T-helper 17 cell (primary cell): ENCODE data around the gene ANKLE1. TPM values are rescaled to one million over a fixed set of nuclear protein-coding genes. Genes with fewer than 3 reads are reported as not detected.
A peak's percentile ranks its signal among the peaks of the same experiment; 100 is the strongest.
"Not testable (repeated sequence)": the region's sequence is repeated elsewhere in the genome, so short reads cannot be mapped to it uniquely, and the experiment has no call there.

Experiments used
- ATAC-seq: fragments of 150-1000 bp; cut with Tn5 transposase; 2 replicates; pipeline ENCODE4 v1.10.0; 2021; ENCODE audit warnings: mild to moderate bottlenecking, moderate library complexity
- DNase-seq, 3 donors: peaks; one replicate each; pipeline versions ENCODE4 v3.0.0 to v3.0.0-alpha.2; 2020 to 2021
- H3K9me3 ChIP-seq: one replicate; pipeline ENCODE4 v1.7.0; 2013; ENCODE audit warnings: low read length, mild to moderate bottlenecking; ENCODE audit not compliant: control insufficient read depth, poor library complexity, severe bottlenecking
- H3K27ac Mint-ChIP-seq: one replicate; pipeline ENCODE4 v1.8.0; 2022; ENCODE audit warnings: mild to moderate bottlenecking, moderate library complexity, mixed read lengths
- H3K27me3 Mint-ChIP-seq: one replicate; pipeline ENCODE4 v1.8.0; 2022; ENCODE audit warnings: mixed read lengths
- H3K36me3 Mint-ChIP-seq: one replicate; pipeline ENCODE4 v1.8.0; 2022; ENCODE audit warnings: low read depth, mixed read lengths
- H3K4me1 Mint-ChIP-seq: one replicate; pipeline ENCODE4 v1.8.0; 2022; ENCODE audit warnings: mild to moderate bottlenecking, mixed read lengths
- H3K4me3 Mint-ChIP-seq: one replicate; pipeline ENCODE4 v1.8.0; 2022; ENCODE audit warnings: mild to moderate bottlenecking, moderate library complexity, mixed read lengths
- total RNA-seq, 4 donors: library from RNA in 2 of 4; stranded (reverse) in 2 of 4; gene quantifications; one replicate each; pipeline ENCODE4 v1.2.3 and lab custom pipeline; 2022 to 2026

The ANKLE1 gene
- total RNA-seq, 2 donors from 2014 or later, result 1.4 to 2.0 TPM

GRCh38 chr19:17282488-17283125 is 906 bp downstream of the ANKLE1 start:
- peak; percentile 63 to 69 (median 65) for DNase-seq
- Mint-ChIP-seq H3K27me3 (no peaks in the 10 kb centered on the region), H3K27ac (no peak overlapping the region), H3K4me3 (peak overlapping the region; percentile 89), H3K36me3 (no peaks in the 10 kb centered on the region), H3K4me1 (peaks cover 5% of the 10 kb centered on the region)
- no peaks in the 10 kb centered on the region for H3K9me3 ChIP-seq
- ATAC-seq, result peak; percentile 97

GRCh38 chr19:17283504-17283996 is 1.8 kb downstream of the ANKLE1 start:
- no peak overlapping the region for H3K27ac Mint-ChIP-seq
- H3K9me3 ChIP-seq, result no peaks in the 10 kb centered on the region
- H3K4me3 Mint-ChIP-seq, result no peak overlapping the region
- H3K4me1 Mint-ChIP-seq, result peaks cover 5% of the 10 kb centered on the region
- H3K36me3 Mint-ChIP-seq, result no peaks in the 10 kb centered on the region
- DNase-seq, result no peak
- ATAC-seq, result no peak
- H3K27me3 Mint-ChIP-seq, result no peaks in the 10 kb centered on the region

GRCh38 chr19:17285415-17286135 is 3.9 kb downstream of the ANKLE1 start:
- Mint-ChIP-seq H3K4me1 (peaks cover 5% of the 10 kb centered on the region), H3K4me3 (no peak overlapping the region), H3K36me3 (no peaks in the 10 kb centered on the region), H3K27me3 (no peaks in the 10 kb centered on the region), H3K27ac (no peak overlapping the region)
- no peaks in the 10 kb centered on the region for H3K9me3 ChIP-seq
- DNase-seq, result no peak
- no peak for ATAC-seq

GRCh38 chr19:17286263-17286662 is 4.6 kb downstream of the ANKLE1 start:
- Mint-ChIP-seq H3K36me3 (no peaks in the 10 kb centered on the region), H3K27me3 (no peaks in the 10 kb centered on the region), H3K4me3 (no peak overlapping the region), H3K4me1 (peaks cover 5% of the 10 kb centered on the region), H3K27ac (no peak overlapping the region)
- ATAC-seq (no peak), DNase-seq (no peak)
- H3K9me3 ChIP-seq, result no peaks in the 10 kb centered on the region

GRCh38 chr19:17286752-17287151 is 5.1 kb downstream of the ANKLE1 start:
- DNase-seq (no peak), ATAC-seq (no peak)
- no peaks in the 10 kb centered on the region for H3K36me3 Mint-ChIP-seq
- no peaks in the 10 kb centered on the region for H3K9me3 ChIP-seq
- H3K27me3 Mint-ChIP-seq, result no peaks in the 10 kb centered on the region
- H3K4me3 Mint-ChIP-seq, result no peak overlapping the region
- H3K4me1 Mint-ChIP-seq, result peaks cover 5% of the 10 kb centered on the region
- no peak overlapping the region for H3K27ac Mint-ChIP-seq

- ATAC-seq, result no peak
- H3K4me1 Mint-ChIP-seq, result peaks cover 5% of the 10 kb centered on the region
- no peak overlapping the region for H3K4me3 Mint-ChIP-seq
- H3K27ac Mint-ChIP-seq, result no peak overlapping the region
- H3K9me3 ChIP-seq, result no peaks in the 10 kb centered on the region
- no peaks in the 10 kb centered on the region for H3K36me3 Mint-ChIP-seq
- no peak for DNase-seq
- no peaks in the 10 kb centered on the region for H3K27me3 Mint-ChIP-seq
Measured at GRCh38 chr19:17289489-17289888, 7.8 kb downstream of the ANKLE1 start.

GRCh38 chr19:17292301-17293074 is 10.8 kb downstream of the ANKLE1 start:
- ATAC-seq, result peak; percentile 98
- H3K9me3 ChIP-seq, result no peaks in the 10 kb centered on the region
- H3K36me3 Mint-ChIP-seq, result no peaks in the 10 kb centered on the region
- DNase-seq, result peak; percentile 70 to 79 (median 77)
- peaks cover 5% of the 10 kb centered on the region for H3K4me1 Mint-ChIP-seq
- H3K4me3 Mint-ChIP-seq, result peak overlapping the region; percentile 90
- peak overlapping the region; percentile 51 for H3K27ac Mint-ChIP-seq
- no peaks in the 10 kb centered on the region for H3K27me3 Mint-ChIP-seq

GRCh38 chr19:17293605-17294004 is 11.9 kb downstream of the ANKLE1 start:
- Mint-ChIP-seq H3K36me3 (no peaks in the 10 kb centered on the region), H3K4me1 (peaks cover 5% of the 10 kb centered on the region), H3K27ac (no peak overlapping the region), H3K4me3 (no peak overlapping the region), H3K27me3 (no peaks in the 10 kb centered on the region)
- ATAC-seq (no peak), DNase-seq (no peak)
- H3K9me3 ChIP-seq, result no peaks in the 10 kb centered on the region

- H3K36me3 Mint-ChIP-seq, result no peaks in the 10 kb centered on the region
- DNase-seq, result peak; percentile 45 to 56 (median 52)
- no peak overlapping the region for H3K4me3 Mint-ChIP-seq
- H3K27ac Mint-ChIP-seq, result no peak overlapping the region
- no peaks in the 10 kb centered on the region for H3K27me3 Mint-ChIP-seq
- no peak for ATAC-seq
- H3K4me1 Mint-ChIP-seq, result peaks cover 5% of the 10 kb centered on the region
- no peaks in the 10 kb centered on the region for H3K9me3 ChIP-seq
Measured at GRCh38 chr19:17294051-17294891, 12.6 kb downstream of the ANKLE1 start.

- ATAC-seq, H3K36me3 Mint-ChIP-seq: not testable (repeated sequence)
Measured at GRCh38 chr19:17295551-17295950, 13.8 kb downstream of the ANKLE1 start.

GRCh38 chr19:17296273-17296672 is 14.6 kb downstream of the ANKLE1 start:
- DNase-seq (no peak), ATAC-seq (no peak)
- H3K4me3 Mint-ChIP-seq, result no peak overlapping the region
- peak overlapping the region; percentile 61 for H3K27ac Mint-ChIP-seq
- peaks cover 5% of the 10 kb centered on the region for H3K4me1 Mint-ChIP-seq
- H3K36me3 Mint-ChIP-seq, result no peaks in the 10 kb centered on the region
- no peaks in the 10 kb centered on the region for H3K27me3 Mint-ChIP-seq
- no peaks in the 10 kb centered on the region for H3K9me3 ChIP-seq

More at GRCh38 chr19:17295551-17295950, 13.8 kb downstream of the ANKLE1 start:
- not testable (repeated sequence) for H3K9me3 ChIP-seq, H3K4me1 Mint-ChIP-seq, H3K27ac Mint-ChIP-seq, H3K27me3 Mint-ChIP-seq, DNase-seq, H3K4me3 Mint-ChIP-seq

GRCh38 chr19:17296976-17297375 is 15.3 kb downstream of the ANKLE1 start:
- no peaks in the 10 kb centered on the region for H3K9me3 ChIP-seq
- Mint-ChIP-seq H3K4me3 (no peak overlapping the region), H3K27me3 (no peaks in the 10 kb centered on the region), H3K36me3 (no peaks in the 10 kb centered on the region), H3K4me1 (peaks cover 4% of the 10 kb centered on the region), H3K27ac (peak overlapping the region; percentile 61)
- no peak for ATAC-seq
- DNase-seq, result no peak
